HCT116 (cell line): ENCODE results near the gene ACKR4.

ENCODE experiments used
- CTCF ChIP-seq, 3 experiments: fragments of 200-600 bp in 1 of 3; sonication (generic) in 1 of 3; IDR thresholded peaks in 2 of 3; conservative IDR thresholded peaks in 1 of 3; 2 replicates each; pipeline ENCODE4 v1.5.1; 2012 to 2017; ENCODE audit warnings: low read depth in 2 of 3, low read length in 2 of 3, antibody characterized with exemption in 1 of 3, borderline replicate concordance in 1 of 3, control low read depth in 1 of 3, mild to moderate bottlenecking in 1 of 3, mixed read lengths in 1 of 3, mixed run types in 1 of 3, moderate library complexity in 1 of 3; ENCODE audit not compliant: insufficient read depth in 1 of 3
- ELF1 ChIP-seq: IDR thresholded peaks from 2 replicates; pipeline ENCODE4 v1.6.1; 2012; ENCODE audit warnings: low read depth, borderline replicate concordance
- POLR2A ChIP-seq: IDR thresholded peaks from 2 replicates; pipeline ENCODE4 v1.7.0; 2011; ENCODE audit warnings: borderline replicate concordance; ENCODE audit not compliant: insufficient read depth, insufficient read length; ENCODE audit errors: extremely low read depth

- TF ChIP-seq CTCF (IDR thresholded peaks at IDR 0.05 in 2 of 3, conservative IDR thresholded peaks at IDR 0.05 in 1 of 3; ENCODE audit: borderline replicate concordance in 1 of 3, insufficient read depth in 1 of 3, low read depth in 2 of 3, low read length in 2 of 3) (no peak), POLR2A (no peak), ELF1 (no peak)
These were observed 42.6 kb upstream of the ACKR4 start for GRCh38 chr3:132554437-132554836.
